ENCODE measurements around the gene SOX15. TPM values are rescaled to one million over a fixed set of nuclear protein-coding genes. Genes with fewer than 3 reads are reported as not detected.

Gene SOX15
- total and polyA plus RNA-seq, 2 of the 13 experiments (the other 11 are each of a cell fraction or from before 2014, with no cell fraction given): 0.07 to 0.18 TPM

DNA sequence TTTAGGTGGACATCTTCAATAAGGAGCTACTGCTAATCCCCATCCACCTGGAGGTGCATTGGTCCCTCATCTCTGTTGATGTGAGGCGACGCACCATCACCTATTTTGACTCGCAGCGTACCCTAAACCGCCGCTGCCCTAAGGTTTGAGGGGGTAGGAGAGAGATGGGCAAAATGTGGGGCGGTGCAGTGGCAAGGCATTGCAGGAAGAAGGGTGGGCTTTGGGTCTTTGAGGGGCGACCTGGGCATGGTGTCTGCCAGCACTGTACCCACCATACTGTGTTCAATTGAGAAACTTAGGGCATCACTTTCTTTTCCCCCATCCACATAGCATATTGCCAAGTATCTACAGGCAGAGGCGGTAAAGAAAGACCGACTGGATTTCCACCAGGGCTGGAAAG is 19.5 kb downstream of the SOX15 start:
- H3K27me3 ChIP-seq (ENCODE audit: control insufficient read depth in 1 of 2, insufficient read depth in 2 of 2, low read length in 2 of 2): no peaks in the 10 kb centered on the region; a peak in 1 of 5 replicates
- TF ChIP-seq, protein P1, sequence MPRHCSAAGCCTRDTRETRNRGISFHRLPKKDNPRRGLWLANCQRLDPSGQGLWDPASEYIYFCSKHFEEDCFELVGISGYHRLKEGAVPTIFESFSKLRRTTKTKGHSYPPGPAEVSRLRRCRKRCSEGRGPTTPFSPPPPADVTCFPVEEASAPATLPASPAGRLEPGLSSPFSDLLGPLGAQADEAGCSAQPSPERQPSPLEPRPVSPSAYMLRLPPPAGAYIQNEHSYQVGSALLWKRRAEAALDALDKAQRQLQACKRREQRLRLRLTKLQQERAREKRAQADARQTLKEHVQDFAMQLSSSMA (CRISPR knock-in tag; IDR thresholded peaks at IDR 0.05): no peak
- TF ChIP-seq ZNF816 (CRISPR knock-in tag; IDR thresholded peaks at IDR 0.05; ENCODE audit: borderline replicate concordance): no peak
- H2AFZ ChIP-seq (ENCODE audit: low read length): no peak overlapping the region
- no peak overlapping the region for H3K9ac ChIP-seq (ENCODE audit: insufficient read depth, low read depth, low read length)
- DNase-seq (ENCODE audit: low spot score) (no peak), ATAC-seq (no peak), FAIRE-seq (no peak)
- intact Hi-C loops (cut with micrococcal nuclease; ENCODE audit: unreplicated experiment): loop anchor here (5.0 kb wide), 1 partner anchor 117 kb away; the partner anchor contains the start of genes TP53 and WRAP53
- ChIA-PET POLR2A (interaction anchor here (0.9 to 1.9 kb wide), 2 partner anchors 9 to 45 kb away, joined by 3 to 6 read pairs; partner anchors contain the start of genes CD68 and FXR2), CTCF (ENCODE audit: low intra/inter-chr PET ratio, low total read pairs) (no interaction called here)
- in situ Hi-C loops (cut with HindIII; ENCODE audit: extremely low pct_ligation_motif_present, low pct_unique_long_range_greater_than_20kb): loop anchor here (10.0 kb wide), 1 partner anchor 274 kb away; no protein-coding TSS in a partner anchor
- H3K9me3 ChIP-seq (ENCODE audit: low read length): no peaks in the 10 kb centered on the region
- no peak overlapping the region for H3K4me2 ChIP-seq (ENCODE audit: low read depth, low read length)
- peaks cover 10 to 59% of the 10 kb centered on the region in 2 experiments for H3K36me3 ChIP-seq (replicated peaks in 1 of 2; ENCODE audit: control insufficient read depth in 1 of 2, insufficient read depth in 2 of 2, low read length in 2 of 2)
- 100% methylated on average over 10 of the region's 10 CpGs for WGBS (ENCODE audit: low lambda C conversion rate)
- H3K27ac ChIP-seq (ENCODE audit: extremely low read length, insufficient read depth, low read length): no peak overlapping the region
- peaks cover 31% of the 10 kb centered on the region for H3K79me2 ChIP-seq (ENCODE audit: insufficient read depth, low read length)
- BruUV-seq (replicated peaks): no TSS peak
- peaks cover 27% of the 10 kb centered on the region for H3K4me1 ChIP-seq (ENCODE audit: insufficient read depth, low read length)
- H4K20me1 ChIP-seq (ENCODE audit: insufficient read depth, low read length): peaks cover 19% of the 10 kb centered on the region
- no peak overlapping the region for H3K4me3 ChIP-seq (replicated peaks in 1 of 3; ENCODE audit: insufficient read depth in 1 of 3, low read depth in 2 of 3, low read length in 3 of 3)

GRCh38 chr17:7569571-7569970 is 20.3 kb downstream of the SOX15 start:
- intact Hi-C loops (cut with micrococcal nuclease; ENCODE audit: unreplicated experiment) (loop anchor here (10.0 kb wide), 1 partner anchor 215 kb away; the partner anchor contains the start of genes KCTD11 and TMEM95), in situ Hi-C loops (cut with HindIII; ENCODE audit: extremely low pct_ligation_motif_present, low pct_unique_long_range_greater_than_20kb) (no loop called here)
- no peaks in the 10 kb centered on the region for H3K9me3 ChIP-seq (ENCODE audit: low read length)
- ATAC-seq (no peak), DNase-seq (ENCODE audit: low spot score) (no peak), FAIRE-seq (no peak)
- H3K36me3 ChIP-seq (replicated peaks in 1 of 2; ENCODE audit: control insufficient read depth in 1 of 2, insufficient read depth in 2 of 2, low read length in 2 of 2): peaks cover 10 to 59% of the 10 kb centered on the region in 2 experiments
- TF ChIP-seq ZNF33B (CRISPR knock-in tag; IDR thresholded peaks at IDR 0.05): no peak
- no peak for TF ChIP-seq NFKBIZ (CRISPR knock-in tag; IDR thresholded peaks at IDR 0.05)
- TF ChIP-seq ZNF451 (CRISPR knock-in tag; IDR thresholded peaks at IDR 0.05): no peak
- no peak for TF ChIP-seq ZNF709 (CRISPR knock-in tag; IDR thresholded peaks at IDR 0.05)
- no peak for TF ChIP-seq ATAD3A (CRISPR knock-in tag; IDR thresholded peaks at IDR 0.05)
- TF ChIP-seq, protein P2, sequence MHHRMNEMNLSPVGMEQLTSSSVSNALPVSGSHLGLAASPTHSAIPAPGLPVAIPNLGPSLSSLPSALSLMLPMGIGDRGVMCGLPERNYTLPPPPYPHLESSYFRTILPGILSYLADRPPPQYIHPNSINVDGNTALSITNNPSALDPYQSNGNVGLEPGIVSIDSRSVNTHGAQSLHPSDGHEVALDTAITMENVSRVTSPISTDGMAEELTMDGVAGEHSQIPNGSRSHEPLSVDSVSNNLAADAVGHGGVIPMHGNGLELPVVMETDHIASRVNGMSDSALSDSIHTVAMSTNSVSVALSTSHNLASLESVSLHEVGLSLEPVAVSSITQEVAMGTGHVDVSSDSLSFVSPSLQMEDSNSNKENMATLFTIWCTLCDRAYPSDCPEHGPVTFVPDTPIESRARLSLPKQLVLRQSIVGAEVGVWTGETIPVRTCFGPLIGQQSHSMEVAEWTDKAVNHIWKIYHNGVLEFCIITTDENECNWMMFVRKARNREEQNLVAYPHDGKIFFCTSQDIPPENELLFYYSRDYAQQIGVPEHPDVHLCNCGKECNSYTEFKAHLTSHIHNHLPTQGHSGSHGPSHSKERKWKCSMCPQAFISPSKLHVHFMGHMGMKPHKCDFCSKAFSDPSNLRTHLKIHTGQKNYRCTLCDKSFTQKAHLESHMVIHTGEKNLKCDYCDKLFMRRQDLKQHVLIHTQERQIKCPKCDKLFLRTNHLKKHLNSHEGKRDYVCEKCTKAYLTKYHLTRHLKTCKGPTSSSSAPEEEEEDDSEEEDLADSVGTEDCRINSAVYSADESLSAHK (CRISPR knock-in tag; IDR thresholded peaks at IDR 0.05; ENCODE audit: borderline replicate concordance): no peak
- TF ChIP-seq ZFYVE20 (CRISPR knock-in tag; IDR thresholded peaks at IDR 0.05; ENCODE audit: borderline replicate concordance, low read depth): no peak
- no peak for TF ChIP-seq FOXP1 (IDR thresholded peaks at IDR 0.05)
- no peak for TF ChIP-seq FOXP1 (CRISPR knock-in tag; IDR thresholded peaks at IDR 0.05)
- no peak for TF ChIP-seq ZNF614 (CRISPR knock-in tag; IDR thresholded peaks at IDR 0.05; ENCODE audit: borderline replicate concordance)
- no peak for TF ChIP-seq ZSCAN31 (CRISPR knock-in tag; IDR thresholded peaks at IDR 0.05; ENCODE audit: low read depth)
- ChIA-PET CTCF (ENCODE audit: low intra/inter-chr PET ratio, low total read pairs) (no interaction called here), POLR2A (interaction anchor here (1.9 kb wide), 1 partner anchor 10 kb away, joined by 6 read pairs; the partner anchor contains the start of gene CD68)
- no peak overlapping the region for H3K27ac ChIP-seq (ENCODE audit: extremely low read length, insufficient read depth, low read length)
- no peaks in the 10 kb centered on the region; a peak in 1 of 5 replicates for H3K27me3 ChIP-seq (ENCODE audit: control insufficient read depth in 1 of 2, insufficient read depth in 2 of 2, low read length in 2 of 2)
- H2AFZ ChIP-seq (ENCODE audit: low read length): no peak overlapping the region
- BruUV-seq (replicated peaks): no TSS peak
- H3K4me2 ChIP-seq (ENCODE audit: low read depth, low read length): no peak overlapping the region
- 95% methylated on average over 5 of the region's 5 CpGs for WGBS (ENCODE audit: low lambda C conversion rate)
- no peak overlapping the region for H3K9ac ChIP-seq (ENCODE audit: insufficient read depth, low read depth, low read length)
- H4K20me1 ChIP-seq (ENCODE audit: insufficient read depth, low read length): peaks cover 11% of the 10 kb centered on the region
- H3K4me1 ChIP-seq (ENCODE audit: insufficient read depth, low read length): peaks cover 20% of the 10 kb centered on the region
- no peak overlapping the region for H3K4me3 ChIP-seq (replicated peaks in 1 of 3; ENCODE audit: insufficient read depth in 1 of 3, low read depth in 2 of 3, low read length in 3 of 3)
- H3K79me2 ChIP-seq (ENCODE audit: insufficient read depth, low read length): peaks cover 25% of the 10 kb centered on the region

All from HepG2 (cell line).